NCI-H128 (cell line): ENCODE results near the gene SYK.

Source experiments
- DNase-seq: peaks from one replicate; lab custom pipeline; 2025; ENCODE audit not compliant: unreplicated experiment; lab: John Stamatoyannopoulos, UW

SYK gene

GRCh38 chr9:90933468-90933867 lies 131.8 kb downstream of the SYK start:
- no peak for DNase-seq

GRCh38 chr9:90939351-90939750 lies 137.7 kb downstream of the SYK start:
- no peak for DNase-seq

DNA sequence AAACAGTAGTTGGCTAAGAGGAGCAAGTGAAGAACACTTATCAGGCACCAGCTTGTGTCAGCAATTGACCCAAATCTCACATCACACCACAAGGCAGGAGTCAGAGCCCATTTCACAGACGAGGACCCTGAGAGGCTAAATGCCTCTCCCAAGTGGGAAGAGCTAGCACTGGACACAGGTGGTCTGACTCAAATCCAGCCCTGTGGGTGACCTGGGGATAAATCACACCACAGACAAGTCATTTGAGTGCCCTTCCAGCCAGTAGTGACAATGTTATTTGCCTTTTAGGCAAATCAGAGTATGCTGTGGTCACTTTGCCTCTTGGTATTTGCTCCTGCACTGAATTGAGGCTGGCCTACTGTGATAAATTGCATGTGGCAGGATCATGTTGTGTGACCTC lies 138.7 kb downstream of the SYK start:
- DNase-seq: no peak

DNA sequence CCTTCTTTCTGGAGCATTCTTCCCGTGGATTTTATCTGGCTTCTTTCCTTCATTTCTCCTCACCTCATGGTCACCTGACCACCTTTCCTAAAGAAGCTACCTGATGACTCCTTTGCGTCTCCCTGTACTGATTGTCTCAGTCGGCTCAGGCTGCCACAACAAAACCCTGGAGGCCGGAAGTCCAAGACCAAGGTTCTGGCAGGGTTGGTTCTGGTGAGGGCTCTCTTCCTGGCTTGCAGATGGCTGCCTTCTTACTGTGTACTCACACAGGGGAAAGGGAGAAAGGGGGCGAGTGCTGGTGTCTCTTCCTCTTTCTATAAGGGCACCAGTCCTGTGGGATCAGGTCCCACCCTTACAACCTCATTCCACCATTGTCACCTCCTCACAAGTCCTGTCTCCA lies 140.0 kb downstream of the SYK start:
- no peak for DNase-seq

GRCh38 chr9:90942555-90942954 lies 140.9 kb downstream of the SYK start:
- DNase-seq: no peak

DNA sequence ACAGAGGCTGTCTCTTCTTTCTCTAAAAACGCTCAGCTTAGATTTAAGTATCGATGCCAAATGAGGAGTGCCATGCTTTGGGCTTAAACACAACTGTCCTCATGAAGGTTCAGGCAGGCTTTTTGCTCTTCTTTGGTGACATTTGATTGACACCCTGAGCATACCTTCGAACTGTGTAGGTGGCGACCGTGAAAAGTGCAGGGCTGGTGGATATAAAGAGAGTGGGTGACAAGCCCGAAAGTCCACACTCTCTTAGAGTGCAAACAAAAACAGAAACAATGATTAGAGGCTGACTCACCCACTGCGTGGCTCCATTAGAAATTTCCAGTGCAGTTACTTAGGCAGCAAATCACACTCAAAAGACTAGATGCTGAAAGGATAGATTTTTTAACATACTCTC lies 141.7 kb downstream of the SYK start:
- DNase-seq: no peak

DNA sequence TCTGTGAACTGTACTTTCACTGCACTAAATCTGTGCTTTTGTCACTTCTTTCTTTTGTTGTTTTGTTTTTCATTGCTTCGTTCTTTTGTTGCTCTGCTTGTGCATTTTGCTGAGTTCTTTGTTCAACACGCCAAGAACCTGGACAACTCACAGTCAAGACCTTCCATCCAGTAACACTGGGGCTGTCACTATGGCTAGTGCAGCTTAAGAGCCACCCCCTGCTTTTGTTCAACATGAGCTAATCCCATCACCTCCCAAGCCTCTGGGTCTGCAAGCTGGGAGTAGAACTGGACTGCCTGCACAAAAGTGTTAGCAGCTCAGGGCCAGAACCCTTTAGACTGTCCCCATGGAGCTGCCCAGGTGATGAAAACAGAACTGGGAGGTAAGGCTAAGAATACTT lies 143.7 kb downstream of the SYK start:
- DNase-seq: no peak

GRCh38 chr9:90946982-90947381 lies 145.4 kb downstream of the SYK start:
- no peak for DNase-seq
